ENCODE data around the gene PEX19.

Gene PEX19

DNA sequence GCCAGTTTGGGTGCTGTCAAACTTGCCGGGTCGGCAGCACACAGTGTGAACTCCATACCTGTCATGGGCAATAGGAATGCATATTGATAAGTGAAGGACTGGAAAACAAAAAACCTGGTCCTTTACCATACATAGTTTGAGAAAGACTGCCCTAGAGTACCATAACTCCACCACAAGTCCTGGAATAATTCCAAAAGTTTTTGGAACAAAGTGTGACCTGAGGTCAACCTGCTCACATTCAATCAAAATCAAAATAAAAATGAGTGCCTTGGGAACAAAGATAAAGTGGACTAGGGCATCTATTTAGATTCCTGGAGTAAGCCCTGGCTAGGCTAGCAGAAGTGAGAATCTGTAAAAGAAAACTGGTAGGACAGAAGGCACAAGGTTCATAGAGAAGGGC, 7.6 kb downstream of the PEX19 start:
- DNase-seq, result no peak

DNA sequence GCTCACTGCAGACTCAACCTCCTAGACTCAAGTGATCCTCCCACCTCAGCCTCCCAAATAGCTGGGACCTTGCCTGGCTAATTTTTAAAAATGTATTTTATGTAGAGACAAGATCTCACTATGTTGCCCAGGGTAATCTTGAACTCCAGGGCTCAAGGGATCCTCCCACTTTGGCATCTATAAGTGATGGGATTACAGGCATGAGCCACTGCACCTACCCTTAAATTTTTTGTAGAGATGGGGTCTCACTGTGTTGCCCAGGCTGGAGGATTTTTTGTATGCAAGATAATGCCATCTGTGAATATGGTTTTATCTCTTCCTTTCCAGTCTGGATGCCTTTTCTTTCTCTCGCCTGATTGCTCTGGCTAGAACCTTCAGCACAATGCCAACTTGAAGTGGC, 13.9 kb downstream of the PEX19 start:
- DNase-seq, result no peak

DNA sequence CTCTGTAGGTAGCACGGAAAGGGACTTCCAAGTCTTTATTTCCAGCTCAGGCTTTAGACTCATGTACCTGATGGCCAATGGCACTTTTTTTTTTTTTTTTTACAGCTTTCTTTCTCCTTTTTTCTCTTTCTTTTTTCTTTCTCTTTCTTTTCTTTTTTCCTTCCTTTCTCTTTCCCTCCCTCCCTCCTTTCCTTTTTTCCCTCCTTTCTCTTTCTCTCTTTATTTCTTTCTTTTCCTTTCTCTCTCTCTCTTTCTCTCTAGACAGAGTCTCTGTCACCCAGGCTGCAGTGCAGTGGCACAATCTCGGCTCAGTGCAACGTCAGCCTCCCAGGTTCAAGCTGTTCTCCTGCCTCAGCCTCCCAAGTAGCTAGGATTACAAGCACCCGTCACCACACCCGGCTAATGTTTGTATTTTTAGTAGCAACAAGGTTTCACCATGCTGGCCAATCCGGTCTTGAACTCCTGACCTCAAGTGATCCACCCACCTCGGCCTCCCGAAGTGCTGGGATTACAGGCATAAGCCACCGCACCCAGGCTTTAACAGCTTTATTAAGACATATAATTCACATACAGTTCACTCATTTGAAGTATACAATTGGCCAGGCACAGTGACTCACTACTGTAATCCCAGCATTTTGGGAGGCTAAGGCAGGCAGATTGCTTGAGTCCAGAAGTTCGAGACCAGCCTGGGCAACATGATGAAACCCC, 17.5 kb downstream of the PEX19 start:
- DNase-seq, result no peak

DNA sequence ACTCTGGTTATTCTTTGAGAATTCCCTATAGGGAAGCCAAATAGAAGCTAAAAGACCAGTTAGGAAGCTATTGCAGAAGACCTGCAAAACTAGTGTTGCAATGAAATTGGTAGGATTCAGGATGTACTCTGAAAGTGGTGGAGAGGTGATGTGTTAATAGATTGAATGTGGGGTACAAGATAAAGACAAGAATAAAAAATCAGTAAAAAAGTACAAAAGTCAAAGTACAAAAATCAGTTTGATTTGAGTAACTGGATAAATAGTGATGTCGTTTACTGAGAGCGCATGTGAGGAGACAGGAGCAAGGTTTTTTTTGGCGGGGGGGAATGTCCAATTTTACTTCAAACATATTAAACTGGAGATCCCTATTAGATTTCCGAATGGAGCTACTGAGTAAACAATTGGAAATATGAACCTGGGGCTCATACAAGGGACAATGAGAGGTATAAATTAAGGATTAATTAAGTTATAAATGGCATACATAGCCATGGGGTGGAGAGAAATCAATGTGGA, 20.1 kb downstream of the PEX19 start:
- DNase-seq, result no peak

- peak; percentile 96 for DNase-seq
Observed at GRCh38 chr1:160261893-160262794, 22.8 kb downstream of the PEX19 start, which contains the start of gene DCAF8. DCAF8 (minus strand) TSS chr1:160262549; CDS start chr1:160244008, 18,541 bp downstream.

DNA sequence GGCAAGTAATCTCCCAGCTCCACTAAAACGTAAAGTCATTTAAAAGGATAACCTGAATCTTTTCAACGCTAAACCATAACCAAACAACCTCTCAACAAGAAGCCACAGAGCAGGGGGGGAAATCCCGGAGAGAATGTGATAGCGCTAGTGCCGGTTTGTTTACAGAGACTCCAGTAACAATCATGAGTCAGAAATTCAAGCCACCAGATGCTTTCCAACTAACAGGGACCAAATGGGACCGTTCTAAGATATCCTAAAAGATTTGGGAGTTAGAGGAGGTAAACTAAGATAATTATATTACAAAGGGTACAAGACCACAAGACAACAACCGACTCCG, 23.4 kb downstream of the PEX19 start:
- peak; percentile 52 for DNase-seq

DNA sequence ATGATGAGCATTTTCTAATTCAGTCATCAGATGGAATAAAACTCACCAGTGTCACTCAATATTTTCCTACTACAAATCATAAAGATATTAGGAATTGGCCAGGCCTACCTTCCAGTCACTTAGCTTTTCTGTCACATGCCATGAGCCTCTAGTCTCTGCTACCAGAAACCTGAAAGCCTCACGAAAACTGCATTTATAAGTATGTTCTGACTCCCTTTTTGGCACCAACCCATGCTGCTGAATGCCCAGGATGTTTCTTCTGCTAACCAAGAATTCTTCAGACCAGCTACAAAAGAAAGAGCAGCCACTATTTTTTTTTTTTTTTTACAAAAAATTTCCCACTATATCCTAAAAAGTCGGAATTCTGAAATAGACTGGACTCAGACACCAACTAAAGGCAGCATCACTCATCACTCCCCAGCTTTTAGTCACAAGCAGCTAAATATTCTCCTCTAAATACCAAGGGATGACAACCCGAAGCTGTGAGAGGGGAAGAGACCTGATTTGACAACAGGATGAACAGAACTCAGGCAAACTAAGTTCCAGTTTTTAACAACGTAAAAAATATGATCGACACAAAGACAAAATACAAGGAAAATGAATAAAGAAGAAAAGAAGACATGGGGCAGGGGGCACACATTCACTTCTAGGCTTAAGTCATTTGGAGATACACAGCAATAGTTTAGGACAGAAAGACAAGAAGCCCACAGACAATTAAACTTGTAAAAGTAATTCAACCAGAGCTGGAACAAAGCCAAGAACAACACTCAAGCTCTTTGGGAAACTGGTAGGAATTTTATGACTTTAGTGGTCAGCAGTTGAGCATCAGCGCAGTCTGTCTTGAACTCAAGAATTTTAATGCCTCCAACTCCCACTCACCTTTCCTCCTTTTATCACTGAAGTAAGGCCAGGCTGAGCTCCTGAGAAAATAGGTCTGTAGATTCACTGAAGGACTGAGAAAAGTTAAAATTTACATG, 24.2 kb downstream of the PEX19 start:
- DNase-seq, result peak; percentile 49

GRCh38 chr1:160258177-160258798, 26.6 kb downstream of the PEX19 start:
- no peak for DNase-seq

DNA sequence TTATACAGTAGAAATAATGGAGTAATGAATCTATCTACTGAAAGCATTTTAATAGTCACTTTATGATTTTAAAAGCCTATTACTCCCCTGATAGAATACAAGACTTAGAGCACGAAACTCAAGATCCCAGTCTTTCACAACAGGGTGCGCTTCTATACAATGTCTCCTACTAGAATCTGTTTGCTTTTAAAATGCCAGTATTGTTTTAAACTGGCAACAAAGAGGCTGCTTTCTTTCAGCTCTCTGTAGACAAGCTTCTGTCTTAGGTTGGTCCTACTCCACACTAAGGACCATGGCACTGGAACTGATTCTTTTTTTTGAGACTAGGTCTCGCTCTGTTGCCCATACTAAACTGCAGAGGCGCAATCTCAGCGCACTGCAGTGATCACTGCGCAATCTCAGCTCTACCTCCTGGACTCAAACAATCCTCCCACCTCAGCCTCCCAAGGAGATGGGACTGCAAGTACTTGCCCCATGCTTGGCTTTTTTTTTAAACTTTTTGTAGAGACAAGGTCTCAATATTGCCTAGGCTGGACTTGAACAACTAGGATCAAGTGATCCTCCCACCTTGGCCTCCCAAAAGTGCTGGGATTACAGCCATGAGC, 27.4 kb downstream of the PEX19 start:
- DNase-seq, result no peak

- DNase-seq, result peak; percentile 3
Observed at GRCh38 chr1:160256396-160257046, 28.4 kb downstream of the PEX19 start.

DNA sequence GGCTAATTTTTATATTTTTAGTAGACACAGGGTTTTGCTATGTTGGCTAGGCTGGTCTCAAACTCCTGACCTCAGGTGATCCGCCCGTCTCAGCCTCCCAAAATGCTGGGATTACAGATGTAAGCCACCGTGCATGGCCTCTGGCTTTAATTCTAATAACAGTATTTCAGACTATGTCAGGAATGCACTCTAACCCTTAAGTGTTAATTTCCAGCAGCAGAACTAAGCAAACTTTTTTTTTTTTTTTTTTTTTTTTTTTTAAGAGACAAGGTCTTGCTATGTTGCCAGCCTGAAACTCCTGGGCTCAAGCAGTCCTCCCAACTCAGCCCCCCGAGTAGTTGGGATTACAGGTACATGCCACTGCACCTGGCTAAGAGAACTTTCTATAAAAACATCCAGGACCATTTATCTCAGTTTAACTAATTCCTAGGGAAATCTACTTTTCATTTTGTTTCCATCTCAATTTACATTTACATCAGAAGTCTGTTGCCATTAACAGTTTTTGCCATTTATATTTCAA, 29.1 kb downstream of the PEX19 start:
- DNase-seq, result no peak

DNA sequence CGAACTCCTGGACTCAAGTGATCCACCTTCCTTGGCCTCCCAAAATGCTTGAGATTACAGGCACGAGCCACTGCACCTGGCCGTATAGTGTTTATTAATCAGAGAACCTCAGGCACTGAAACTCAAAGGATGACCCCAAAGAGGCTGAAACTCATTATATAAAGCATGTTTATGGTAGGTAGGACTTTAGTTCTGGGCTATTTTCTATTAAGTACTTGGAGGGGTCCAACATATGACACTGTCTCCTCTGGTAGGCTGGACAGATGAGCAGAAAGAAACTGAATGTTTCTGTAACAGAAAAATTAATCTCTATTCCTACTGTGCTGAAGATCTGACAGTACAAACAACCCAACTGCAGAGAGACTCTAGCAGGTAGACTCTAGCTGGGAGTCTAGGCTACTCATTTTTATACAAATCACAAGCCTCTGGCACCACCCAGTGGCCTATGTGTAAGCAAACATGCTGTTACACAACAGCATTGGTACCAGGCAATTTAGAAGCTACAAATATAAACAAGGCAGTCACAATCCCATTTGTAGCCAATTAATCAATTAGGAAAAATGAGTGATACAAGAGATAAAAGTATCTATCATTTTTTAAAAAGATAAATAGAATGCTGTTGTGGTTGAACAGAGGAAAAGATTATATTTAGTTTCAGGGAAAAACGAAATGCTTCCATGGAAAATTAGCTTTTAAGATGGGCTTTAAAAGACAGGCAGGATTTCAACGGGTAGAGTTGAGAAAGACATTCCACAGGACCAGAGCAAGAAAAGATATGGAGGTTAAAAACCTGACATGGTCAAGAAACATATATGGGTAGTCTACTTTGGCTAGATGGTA, 33.0 kb downstream of the PEX19 start:
- peak; percentile 60 for DNase-seq

- no peak for DNase-seq
Observed at GRCh38 chr1:160251011-160251410, 33.9 kb downstream of the PEX19 start.

DNA sequence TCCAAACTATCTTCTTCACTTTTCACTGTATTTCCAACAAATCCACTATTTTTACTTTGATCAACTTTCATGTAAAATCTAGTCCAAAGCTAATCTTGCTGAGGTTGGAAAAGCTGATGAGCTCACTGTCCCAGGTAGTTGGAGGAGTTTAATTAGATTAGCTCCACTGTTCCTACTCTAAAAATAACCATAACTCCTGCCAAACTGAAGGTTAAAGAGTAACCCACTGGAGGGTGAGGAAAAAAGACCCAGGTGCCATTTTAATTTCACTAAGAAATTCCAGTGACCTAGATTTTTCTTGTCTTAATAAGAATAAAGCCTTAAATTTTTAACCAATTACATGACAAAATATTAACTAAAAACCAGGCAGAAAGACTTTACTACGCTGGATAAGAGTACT, 37.9 kb downstream of the PEX19 start:
- no peak for DNase-seq

DNA sequence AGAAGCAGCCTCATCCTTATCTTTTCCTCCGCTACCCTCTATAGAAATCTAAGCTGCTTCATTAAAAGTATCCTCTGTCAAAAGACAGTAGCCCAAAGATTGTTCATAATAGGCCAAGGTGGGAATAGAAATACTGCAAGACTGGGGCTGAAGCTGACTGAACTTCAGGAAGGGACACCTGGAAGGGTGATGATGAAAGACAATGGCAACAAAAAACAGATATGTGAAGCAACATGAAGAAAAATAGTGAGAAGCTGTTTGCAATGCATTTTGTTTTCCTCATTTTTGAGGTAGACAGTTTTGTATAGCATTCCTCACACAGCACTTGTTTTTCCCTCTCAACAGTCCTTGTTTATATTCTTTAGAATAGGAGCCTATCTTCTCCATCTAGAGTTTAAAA, 39.5 kb downstream of the PEX19 start:
- DNase-seq, result no peak

DNA sequence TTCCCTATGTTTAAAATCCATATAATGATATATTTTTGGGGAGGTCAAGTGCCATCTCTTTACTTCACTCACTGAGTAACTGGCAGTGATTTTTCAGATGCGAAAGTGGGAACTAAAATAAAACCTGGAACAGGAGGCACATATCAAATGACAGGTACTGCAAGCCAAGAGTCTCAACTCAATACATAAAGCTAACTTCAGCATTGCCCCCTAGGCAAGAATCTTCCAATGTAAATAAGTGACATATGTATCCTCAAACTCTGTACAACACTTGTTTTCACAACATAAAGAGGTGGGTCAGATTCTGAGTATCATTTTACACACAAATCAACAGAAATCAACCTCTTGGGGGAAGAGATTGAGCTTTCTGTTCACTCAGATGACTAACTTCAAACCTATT, 40.7 kb downstream of the PEX19 start:
- no peak for DNase-seq

- no peak for DNase-seq
Observed at GRCh38 chr1:160243767-160244166, 41.2 kb downstream of the PEX19 start.

DNA sequence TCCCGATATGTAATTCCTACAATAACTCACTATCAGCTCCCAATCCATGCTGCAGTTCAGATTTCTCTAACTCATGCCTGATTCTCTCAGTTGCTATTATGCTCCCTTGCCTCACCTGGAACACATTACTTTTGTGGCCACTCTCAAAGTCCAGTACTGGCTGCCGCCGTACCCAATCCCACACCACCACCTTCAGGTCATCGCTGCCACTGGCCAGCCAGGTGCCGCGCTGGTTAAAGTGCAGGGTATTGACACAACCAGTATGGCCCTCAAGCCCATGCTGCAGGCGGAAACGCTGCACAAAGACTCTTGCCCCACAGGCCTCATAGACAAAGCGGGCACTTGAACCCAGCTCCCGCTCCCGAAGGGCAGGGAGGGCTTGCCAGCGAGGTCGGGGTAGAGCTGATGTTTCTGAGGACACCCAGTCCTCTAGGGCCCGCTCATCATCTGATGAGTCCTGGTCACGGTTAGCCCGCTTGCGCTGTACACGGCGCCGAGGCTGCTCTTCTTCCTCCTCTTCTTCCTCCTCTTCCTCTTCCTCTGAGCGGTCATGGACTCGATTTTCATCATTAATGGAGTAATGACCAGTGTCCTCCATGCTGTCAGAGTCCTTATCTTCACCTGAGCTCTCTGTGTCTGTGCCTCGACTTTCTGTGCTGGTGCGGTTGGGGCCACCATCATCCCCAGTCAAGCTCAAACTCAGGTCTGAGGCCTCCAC, 45.2 kb downstream of the PEX19 start:
- DNase-seq, result no peak

- DNase-seq, result no peak
Observed at GRCh38 chr1:160238408-160238807, 46.5 kb downstream of the PEX19 start.

All from NCI-H1105 treated with DMSO at 0.1 percent for 48 hours (cell line).